ENCODE data around the gene MGMT. TPM values are rescaled to one million over a fixed set of nuclear protein-coding genes. Genes with fewer than 3 reads are reported as not detected.

Gene MGMT
- total and polyA plus RNA-seq, 9 donors = 4.5 to 53.3 (median 25.4) TPM

GRCh38 chr10:129755158-129755591 lies 288.1 kb downstream of the MGMT start:
- intact Hi-C loops (cut with DNase I) = no loop called here
- peak in 2 of 5 donors; percentile 3 to 14 for DNase-seq
- Histone ChIP-seq H3K9me3 (peaks cover 0 to 2% of the 10 kb centered on the region in 2 donors), H3K4me3 (no peak overlapping the region), H3K4me1 (ENCODE audit: insufficient read depth) (no peaks in the 10 kb centered on the region), H3K27me3 (no peaks in the 10 kb centered on the region), H3K27ac (no peak overlapping the region), H3K36me3 (no peaks in the 10 kb centered on the region)
- TF ChIP-seq POLR2A (IDR thresholded peaks at IDR 0.05) = no peak
- no peak for TF ChIP-seq CTCF (IDR thresholded peaks at IDR 0.05)
- TF ChIP-seq EP300 (IDR thresholded peaks at IDR 0.05) = no peak
- 78 to 91% (median 86%) methylated on average over 2 of the region's 2 CpGs for WGBS, 3 donors

- H3K9me3 ChIP-seq = peaks cover 0 to 2% of the 10 kb centered on the region in 2 donors
- WGBS, 3 donors = 91 to 96% (median 96%) methylated on average over 9 of the region's 9 CpGs
- no peak overlapping the region for H3K27ac ChIP-seq
- DNase-seq = no peak
- no peaks in the 10 kb centered on the region for H3K27me3 ChIP-seq
- H3K4me1 ChIP-seq (ENCODE audit: insufficient read depth) = no peaks in the 10 kb centered on the region
- intact Hi-C loops (cut with DNase I) = no loop called here
- no peak overlapping the region for H3K4me3 ChIP-seq
- no peaks in the 10 kb centered on the region for H3K36me3 ChIP-seq
- TF ChIP-seq CTCF (IDR thresholded peaks at IDR 0.05) = no peak
- no peak for TF ChIP-seq POLR2A (IDR thresholded peaks at IDR 0.05)
- no peak for TF ChIP-seq EP300 (IDR thresholded peaks at IDR 0.05)
These were observed 288.6 kb downstream of the MGMT start for GRCh38 chr10:129755621-129756020.

- H3K27me3 ChIP-seq = no peaks in the 10 kb centered on the region
- no peak overlapping the region for H3K4me3 ChIP-seq
- H3K36me3 ChIP-seq = no peaks in the 10 kb centered on the region
- 26 to 33% (median 27%) methylated on average over 21 of the region's 21 CpGs for WGBS, 3 donors
- no peak overlapping the region for H3K27ac ChIP-seq
- peaks cover 0 to 2% of the 10 kb centered on the region in 2 donors for H3K9me3 ChIP-seq
- TF ChIP-seq CTCF (IDR thresholded peaks at IDR 0.05) (no peak), EP300 (IDR thresholded peaks at IDR 0.05) (no peak), POLR2A (IDR thresholded peaks at IDR 0.05) (no peak)
- intact Hi-C loops (cut with DNase I) = no loop called here
- peak in 3 of 5 donors; percentile 18 to 47 (median 26) for DNase-seq
- H3K4me1 ChIP-seq (ENCODE audit: insufficient read depth) = no peaks in the 10 kb centered on the region
These were observed 290.2 kb downstream of the MGMT start for GRCh38 chr10:129756912-129757901.

- Histone ChIP-seq H3K4me1 (ENCODE audit: insufficient read depth) (no peaks in the 10 kb centered on the region), H3K4me3 (no peak overlapping the region)
- intact Hi-C loops (cut with DNase I) = no loop called here
These were observed 291.4 kb downstream of the MGMT start for GRCh38 chr10:129758207-129759021.

More at GRCh38 chr10:129758207-129759021, 291.4 kb downstream of the MGMT start:
- no peak for TF ChIP-seq CTCF (IDR thresholded peaks at IDR 0.05)
- TF ChIP-seq POLR2A (IDR thresholded peaks at IDR 0.05) = no peak
- no peak for TF ChIP-seq EP300 (IDR thresholded peaks at IDR 0.05)
- DNase-seq = no peak
- 93 to 94% (median 93%) methylated on average over 22 of the region's 22 CpGs for WGBS, 3 donors
- Histone ChIP-seq H3K36me3 (no peaks in the 10 kb centered on the region), H3K27me3 (no peaks in the 10 kb centered on the region), H3K9me3 (peaks cover 0 to 2% of the 10 kb centered on the region in 2 donors), H3K27ac (no peak overlapping the region)

Data from ovary (tissue), 9 donors.